T-cell (primary cell): Measurements from ENCODE around the gene SLC16A9. TPM values are rescaled to one million over a fixed set of nuclear protein-coding genes. Genes with fewer than 3 reads are reported as not detected.
"Not testable (repeated sequence)": the region's sequence is repeated elsewhere in the genome, so short reads cannot be mapped to it uniquely, and the experiment has no call there.

Experiments
- ATAC-seq, 4 experiments: fragments of 200-7000 bp in 3 of 4; fragments of 150-1000 bp in 1 of 4; cut with Tn5 transposase; replicated peaks in 1 of 4; 1 replicate in 3 of 4; 2 replicates in 1 of 4; pipeline ENCODE4 v1.10.0; 2021; ENCODE audit warnings: moderate library complexity in 3 of 4, mild to moderate bottlenecking in 2 of 4, moderate number of reproducible peaks in 1 of 4
- CTCF ChIA-PET, 2 donors: fragments of 300-600 bp; sonication (Branson Sonifier 250); formaldehyde crosslinking; loops; one replicate each; lab custom pipeline; 2022; ENCODE audit warnings: antibody characterized with exemption in 2 of 2; lab: Charles Lee
- POLR2A ChIA-PET, 2 donors: fragments of 300-600 bp; sonication (Branson Sonifier 250); formaldehyde crosslinking; loops; one replicate each; lab custom pipeline; 2022; ENCODE audit warnings: antibody characterized with exemption in 2 of 2; lab: Charles Lee
- DNase-seq, 35 experiments: peaks; one replicate each; pipeline versions ENCODE4 v3.0.0 to v3.0.0-alpha.2; 2013 to 2023
- H3K27ac ChIP-seq: one replicate; pipeline ENCODE4 v1.5.1; 2013; ENCODE audit warnings: low read length
- H3K27me3 ChIP-seq, 2 experiments: replicated peaks in 1 of 2; 1 replicate in 1 of 2; 2 replicates in 1 of 2; pipeline versions ENCODE4 v1.6.1 to v1.7.0; 2013; ENCODE audit warnings: low read length in 1 of 2, mixed read lengths in 1 of 2; ENCODE audit not compliant: control insufficient read depth in 2 of 2, insufficient read depth in 2 of 2; ENCODE audit errors: extremely low read depth in 1 of 2
- H3K36me3 ChIP-seq, 2 donors: 1 replicate in 1 of 2; 2 replicates in 1 of 2; pipeline versions ENCODE4 v1.6.1 to v1.7.0; 2013; ENCODE audit warnings: low read length in 1 of 2; ENCODE audit not compliant: control insufficient read depth in 2 of 2, insufficient read depth in 1 of 2; ENCODE audit errors: extremely low read depth in 1 of 2
- H3K4me1 ChIP-seq, 2 experiments: 1 replicate in 1 of 2; 2 replicates in 1 of 2; pipeline versions ENCODE4 v1.6.1 to v1.7.0; 2013; ENCODE audit warnings: low read length in 2 of 2, mixed read lengths in 1 of 2; ENCODE audit not compliant: insufficient read depth in 2 of 2, control insufficient read depth in 1 of 2; ENCODE audit errors: extremely low read depth in 1 of 2
- H3K4me3 ChIP-seq, 2 donors: 1 replicate in 1 of 2; 2 replicates in 1 of 2; pipeline versions ENCODE4 v1.5.1 to v1.7.0; 2013; ENCODE audit warnings: mild to moderate bottlenecking in 2 of 2, low read length in 1 of 2, moderate library complexity in 1 of 2; ENCODE audit not compliant: control insufficient read depth in 1 of 2; ENCODE audit errors: extremely low read depth in 1 of 2
- H3K9me3 ChIP-seq: 2 replicates; pipeline ENCODE4 v1.7.0; 2013
- H3K27ac Mint-ChIP-seq, 2 donors: one replicate each; pipeline ENCODE4 v1.8.0; 2020 to 2021; ENCODE audit warnings: mild to moderate bottlenecking in 2 of 2, mixed read lengths in 2 of 2
- H3K27me3 Mint-ChIP-seq, 2 donors: one replicate each; pipeline ENCODE4 v1.8.0; 2021 to 2022; ENCODE audit warnings: mixed read lengths in 2 of 2
- H3K36me3 Mint-ChIP-seq: one replicate; pipeline ENCODE4 v1.8.0; 2021; ENCODE audit warnings: mixed read lengths
- H3K4me1 Mint-ChIP-seq, 3 donors: one replicate each; pipeline ENCODE4 v1.8.0; 2020 to 2022; ENCODE audit warnings: mixed read lengths in 3 of 3, mild to moderate bottlenecking in 1 of 3
- H3K4me3 Mint-ChIP-seq, 3 donors: one replicate each; pipeline ENCODE4 v1.8.0; 2020 to 2022; ENCODE audit warnings: mild to moderate bottlenecking in 3 of 3, mixed read lengths in 3 of 3, moderate library complexity in 3 of 3
- H3K9me3 Mint-ChIP-seq, 3 donors: one replicate each; pipeline ENCODE4 v1.8.0; 2020 to 2022; ENCODE audit warnings: mixed read lengths in 3 of 3
- WGBS: methylation state at CpG from one replicate; pipeline ENCODE4 v1.1.5; 2013; ENCODE audit warnings: missing lambda C conversion rate; ENCODE audit not compliant: insufficient coverage; 5-methylcytosine and 5-hydroxymethylcytosine counted together
- total RNA-seq, 35 experiments: library from RNA in 6 of 35; stranded (reverse) in 6 of 35; fragments of 120-200 nt in 1 of 35; gene quantifications; one replicate each; pipeline versions ENCODE4 v1.2.1 to v1.2.4 and lab custom pipeline; 2013 to 2026

Gene SLC16A9
- total RNA-seq, 5 donors from 2014 or later (not counting 1 experiment from before 2014, with no cell fraction given): 0.20 to 0.44 (median 0.20) TPM; not detected in 2

- no peak for DNase-seq
- ChIA-PET POLR2A (no interaction called here), CTCF (interaction anchor here in 1 of 2 donors (0.7 kb wide), 1 partner anchor 22 kb away, joined by 4 read pairs; no protein-coding TSS in a partner anchor)
- 88% methylated on average over 1 of the region's 7 CpGs for WGBS
- no peaks in the 10 kb centered on the region for H3K36me3 Mint-ChIP-seq
- no peak for ATAC-seq
- no peak overlapping the region for H3K27ac ChIP-seq
- H3K4me3 Mint-ChIP-seq: no peak overlapping the region
- H3K4me3 ChIP-seq: no peak overlapping the region
- no peak overlapping the region for H3K27ac Mint-ChIP-seq
- H3K27me3 Mint-ChIP-seq: no peaks in the 10 kb centered on the region
- no peaks in the 10 kb centered on the region for H3K36me3 ChIP-seq
- peaks cover 7 to 17% (median 10%) of the 10 kb centered on the region in 3 donors for H3K9me3 Mint-ChIP-seq
- peaks cover 2 to 4% (median 3%) of the 10 kb centered on the region in 3 donors for H3K4me1 Mint-ChIP-seq
- H3K9me3 ChIP-seq: no peaks in the 10 kb centered on the region
- H3K4me1 ChIP-seq: no peaks in the 10 kb centered on the region
- H3K27me3 ChIP-seq: peaks cover 0 to 11% of the 10 kb centered on the region in 2 experiments
Measured at GRCh38 chr10:59648711-59649201, 60.9 kb downstream of the SLC16A9 start.

- H3K4me3 Mint-ChIP-seq: no peak overlapping the region
- H3K4me3 ChIP-seq: no peak overlapping the region
- H3K27ac Mint-ChIP-seq: no peak overlapping the region
- CTCF ChIA-PET: no interaction called here
- H3K4me1 Mint-ChIP-seq: no peaks in the 10 kb centered on the region
- no peaks in the 10 kb centered on the region for H3K36me3 ChIP-seq
- no peaks in the 10 kb centered on the region for H3K27me3 Mint-ChIP-seq
- no peaks in the 10 kb centered on the region for H3K9me3 ChIP-seq
- H3K4me1 ChIP-seq: no peaks in the 10 kb centered on the region
- ATAC-seq (no peak), DNase-seq (no peak)
- H3K27ac ChIP-seq: no peak overlapping the region
- H3K36me3 Mint-ChIP-seq: no peaks in the 10 kb centered on the region
- H3K9me3 Mint-ChIP-seq: peaks cover 7 to 17% (median 13%) of the 10 kb centered on the region in 3 donors
- peaks cover 0 to 11% of the 10 kb centered on the region in 2 experiments for H3K27me3 ChIP-seq
- POLR2A ChIA-PET: no interaction called here
Measured at GRCh38 chr10:59644841-59645240, 64.8 kb downstream of the SLC16A9 start.

- H3K4me3 ChIP-seq, H3K4me1 ChIP-seq, H3K9me3 ChIP-seq, DNase-seq, H3K27me3 Mint-ChIP-seq, ATAC-seq, H3K27me3 ChIP-seq, H3K4me1 Mint-ChIP-seq, H3K27ac Mint-ChIP-seq, H3K4me3 Mint-ChIP-seq, POLR2A ChIA-PET, CTCF ChIA-PET, H3K36me3 ChIP-seq, H3K27ac ChIP-seq, H3K36me3 Mint-ChIP-seq: not testable (repeated sequence)
- peaks cover 7 to 17% (median 13%) of the 10 kb centered on the region in 3 donors for H3K9me3 Mint-ChIP-seq
Measured at GRCh38 chr10:59641688-59642087, 68.0 kb downstream of the SLC16A9 start.

- CTCF ChIA-PET: interaction anchor here (0.5 to 1.9 kb wide), 3 partner anchors 10 to 1010 kb away, joined by 3 to 12 read pairs (median 4); no protein-coding TSS in a partner anchor
- Histone ChIP-seq H3K36me3 (no peaks in the 10 kb centered on the region), H3K9me3 (no peaks in the 10 kb centered on the region), H3K4me3 (no peak overlapping the region), H3K27me3 (peaks cover 0 to 4% of the 10 kb centered on the region in 2 experiments), H3K27ac (no peak overlapping the region), H3K4me1 (no peaks in the 10 kb centered on the region)
- POLR2A ChIA-PET: no interaction called here
- no peaks in the 10 kb centered on the region for H3K4me1 Mint-ChIP-seq
- no peaks in the 10 kb centered on the region for H3K9me3 Mint-ChIP-seq
- 64% methylated on average over 1 of the region's 1 CpG for WGBS
- H3K36me3 Mint-ChIP-seq: no peaks in the 10 kb centered on the region
- no peak overlapping the region for H3K4me3 Mint-ChIP-seq
- no peak overlapping the region for H3K27ac Mint-ChIP-seq
- peaks cover 7 to 13% of the 10 kb centered on the region in 2 donors for H3K27me3 Mint-ChIP-seq
- no peak for DNase-seq
- ATAC-seq: no peak
Measured at GRCh38 chr10:59635502-59636290, 74.0 kb downstream of the SLC16A9 start.

GRCh38 chr10:59634102-59634501 is 75.5 kb downstream of the SLC16A9 start:
- Histone ChIP-seq H3K27me3 (peaks cover 0 to 6% of the 10 kb centered on the region in 2 experiments), H3K4me1 (no peaks in the 10 kb centered on the region), H3K9me3 (no peaks in the 10 kb centered on the region), H3K4me3 (no peak overlapping the region), H3K27ac (no peak overlapping the region), H3K36me3 (no peaks in the 10 kb centered on the region)
- no peak overlapping the region for H3K4me3 Mint-ChIP-seq
- H3K27me3 Mint-ChIP-seq: peaks cover 7 to 13% of the 10 kb centered on the region in 2 donors
- WGBS: 44% methylated on average over 1 of the region's 2 CpGs
- CTCF ChIA-PET: interaction anchor here (1.2 to 1.9 kb wide), 3 partner anchors 9 to 1012 kb away, joined by 3 to 12 read pairs (median 4); no protein-coding TSS in a partner anchor
- no peaks in the 10 kb centered on the region for H3K4me1 Mint-ChIP-seq
- ATAC-seq (no peak), DNase-seq (no peak)
- H3K9me3 Mint-ChIP-seq: no peaks in the 10 kb centered on the region
- POLR2A ChIA-PET: no interaction called here
- no peak overlapping the region for H3K27ac Mint-ChIP-seq
- no peaks in the 10 kb centered on the region for H3K36me3 Mint-ChIP-seq

GRCh38 chr10:59633063-59633462 is 76.6 kb downstream of the SLC16A9 start:
- ChIA-PET POLR2A (interaction anchor here in 1 of 2 donors (0.7 kb wide), 1 partner anchor 27 kb away, joined by 3 read pairs; no protein-coding TSS in a partner anchor), CTCF (interaction anchor here in 1 of 2 donors (0.8 kb wide), 1 partner anchor 10 kb away, joined by 3 read pairs; no protein-coding TSS in a partner anchor)
- DNase-seq (no peak), ATAC-seq (no peak)
- H3K9me3 Mint-ChIP-seq: no peaks in the 10 kb centered on the region
- H3K36me3 Mint-ChIP-seq: no peaks in the 10 kb centered on the region
- H3K4me1 Mint-ChIP-seq: no peaks in the 10 kb centered on the region
- H3K27me3 Mint-ChIP-seq: peaks cover 7 to 13% of the 10 kb centered on the region in 2 donors
- Histone ChIP-seq H3K9me3 (no peaks in the 10 kb centered on the region), H3K4me1 (no peaks in the 10 kb centered on the region), H3K27ac (no peak overlapping the region), H3K36me3 (no peaks in the 10 kb centered on the region), H3K4me3 (no peak overlapping the region), H3K27me3 (peaks cover 0 to 6% of the 10 kb centered on the region in 2 experiments)
- H3K4me3 Mint-ChIP-seq: no peak overlapping the region
- WGBS: 87% methylated on average over 2 of the region's 2 CpGs
- no peak overlapping the region for H3K27ac Mint-ChIP-seq
